Colonic mucosa (tissue), 4 donors: Measurements from ENCODE around the gene ADRA2C. TPM values are rescaled to one million over a fixed set of nuclear protein-coding genes. Genes with fewer than 3 reads are reported as not detected.

ENCODE experiments used
- DNase-seq: peaks from one replicate; pipeline ENCODE4 v3.0.0-alpha.2; 2020
- H3K27ac ChIP-seq: fragments of 200-600 bp; one replicate; pipeline ENCODE4 v1.8.0; 2021
- H3K27me3 ChIP-seq: fragments of 200-600 bp; one replicate; pipeline ENCODE4 v1.8.0; 2021
- H3K36me3 ChIP-seq: fragments of 200-600 bp; one replicate; pipeline ENCODE4 v1.8.0; 2021
- H3K4me1 ChIP-seq: fragments of 200-600 bp; one replicate; pipeline ENCODE4 v1.8.0; 2021; ENCODE audit warnings: mild to moderate bottlenecking
- H3K4me3 ChIP-seq: fragments of 200-600 bp; one replicate; pipeline ENCODE4 v1.8.0; 2021
- H3K9ac ChIP-seq, 2 donors: one replicate each; pipeline ENCODE4 v1.7.0; 2013; ENCODE audit warnings: control low read depth in 2 of 2, low read depth in 2 of 2, low read length in 2 of 2
- H3K9me3 ChIP-seq: fragments of 200-600 bp; one replicate; pipeline ENCODE4 v1.8.0; 2021
- intact Hi-C: fragments of 100-400 bp; cut with DNase I; formaldehyde crosslinking; loops from one replicate; pipeline ENCODE4 v1.14.1; 2022
- total RNA-seq, 2 donors: library from RNA; stranded (reverse); fragmentation: NEBNext Ultra II Directional in 1 of 2; extraction: Animal tissue kit (Norgen Biotek cat#: 25700) in 1 of 2; gene quantifications; one replicate each; pipeline ENCODE4 v1.2.1, GENCODE V29; 2021
- TF ChIP-seq, protein P1 (sequence below): fragments of 200-600 bp; IDR thresholded peaks from one replicate; pipeline ENCODE4 v1.8.0; 2022; ENCODE audit warnings: antibody characterized with exemption, mild to moderate bottlenecking
- donor health status: healthy.
- donor health status: DM: no; HTN: no; CAD: no.
- donor health status: DM: no; HTN: no; CAD: no.

ADRA2C gene
- total RNA-seq, 2 donors from 2014 or later: 0.61 to 0.69 TPM

DNA sequence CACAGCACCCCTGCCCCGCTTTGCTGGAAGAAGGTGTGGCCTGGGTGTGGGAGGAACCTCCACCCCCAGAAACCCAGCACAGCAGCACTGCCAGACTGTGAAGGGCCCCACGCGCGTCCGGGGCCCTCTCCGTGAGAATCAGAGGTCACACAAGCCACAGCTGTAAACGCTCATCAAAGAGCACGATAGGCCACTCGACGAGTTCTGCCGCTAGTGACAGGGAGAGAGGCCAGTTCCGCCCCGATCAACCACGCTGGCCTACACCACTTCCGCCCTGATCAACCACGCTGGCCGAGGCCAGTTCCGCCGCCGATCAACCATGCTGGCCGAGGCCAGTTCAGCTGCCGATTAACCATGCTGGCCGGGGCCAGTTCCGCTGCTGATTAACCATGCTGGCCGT is 25.9 kb upstream of the ADRA2C start:
- intact Hi-C loops: no loop called here
- Histone ChIP-seq H3K36me3 (no peaks in the 10 kb centered on the region), H3K9ac (no peak overlapping the region), H3K27ac (no peak overlapping the region), H3K4me3 (no peak overlapping the region), H3K27me3 (peaks cover 14% of the 10 kb centered on the region), H3K4me1 (no peaks in the 10 kb centered on the region), H3K9me3 (no peaks in the 10 kb centered on the region)
- TF ChIP-seq, protein P1, sequence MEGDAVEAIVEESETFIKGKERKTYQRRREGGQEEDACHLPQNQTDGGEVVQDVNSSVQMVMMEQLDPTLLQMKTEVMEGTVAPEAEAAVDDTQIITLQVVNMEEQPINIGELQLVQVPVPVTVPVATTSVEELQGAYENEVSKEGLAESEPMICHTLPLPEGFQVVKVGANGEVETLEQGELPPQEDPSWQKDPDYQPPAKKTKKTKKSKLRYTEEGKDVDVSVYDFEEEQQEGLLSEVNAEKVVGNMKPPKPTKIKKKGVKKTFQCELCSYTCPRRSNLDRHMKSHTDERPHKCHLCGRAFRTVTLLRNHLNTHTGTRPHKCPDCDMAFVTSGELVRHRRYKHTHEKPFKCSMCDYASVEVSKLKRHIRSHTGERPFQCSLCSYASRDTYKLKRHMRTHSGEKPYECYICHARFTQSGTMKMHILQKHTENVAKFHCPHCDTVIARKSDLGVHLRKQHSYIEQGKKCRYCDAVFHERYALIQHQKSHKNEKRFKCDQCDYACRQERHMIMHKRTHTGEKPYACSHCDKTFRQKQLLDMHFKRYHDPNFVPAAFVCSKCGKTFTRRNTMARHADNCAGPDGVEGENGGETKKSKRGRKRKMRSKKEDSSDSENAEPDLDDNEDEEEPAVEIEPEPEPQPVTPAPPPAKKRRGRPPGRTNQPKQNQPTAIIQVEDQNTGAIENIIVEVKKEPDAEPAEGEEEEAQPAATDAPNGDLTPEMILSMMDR: no peak
- no peak for DNase-seq

DNA sequence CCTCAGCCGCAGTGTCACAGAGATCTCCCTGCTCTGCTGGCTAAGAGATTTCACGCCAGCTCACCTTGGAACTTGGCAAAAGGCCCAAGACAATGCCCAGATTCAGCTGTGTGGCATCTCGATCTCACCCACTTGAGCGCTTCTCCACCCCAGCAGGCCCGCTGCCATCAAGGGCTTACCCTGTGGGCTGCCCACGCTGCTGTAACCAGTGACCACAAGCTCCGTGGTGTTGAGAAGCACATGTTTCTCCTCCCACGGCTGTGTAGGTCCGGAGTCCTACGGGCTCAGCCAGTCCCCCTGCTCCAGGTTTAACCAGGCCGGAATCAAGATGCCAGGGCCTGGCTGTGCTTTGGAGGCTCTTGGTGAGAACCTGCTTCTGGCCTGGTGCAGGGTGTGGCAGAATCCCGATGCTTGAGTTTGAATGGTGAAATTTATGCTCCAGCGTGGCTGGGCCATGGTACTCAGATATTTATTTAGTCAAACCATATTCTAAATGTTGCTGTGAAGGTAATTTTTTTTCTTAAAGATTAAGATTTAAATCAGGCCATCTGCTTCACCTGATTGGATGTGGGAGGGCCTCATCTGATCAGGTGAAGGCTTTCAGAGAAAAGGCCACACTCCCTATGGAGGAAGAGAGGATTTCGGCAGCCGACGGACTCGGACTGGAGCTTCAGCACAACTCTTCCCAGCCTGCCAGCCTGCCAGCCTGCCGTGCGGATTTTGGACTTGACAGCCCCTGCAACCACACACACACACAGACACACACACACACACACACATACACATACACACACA is 24.8 kb upstream of the ADRA2C start:
- Histone ChIP-seq H3K4me1 (no peaks in the 10 kb centered on the region), H3K27me3 (peaks cover 14% of the 10 kb centered on the region), H3K27ac (no peak overlapping the region)

DNA sequence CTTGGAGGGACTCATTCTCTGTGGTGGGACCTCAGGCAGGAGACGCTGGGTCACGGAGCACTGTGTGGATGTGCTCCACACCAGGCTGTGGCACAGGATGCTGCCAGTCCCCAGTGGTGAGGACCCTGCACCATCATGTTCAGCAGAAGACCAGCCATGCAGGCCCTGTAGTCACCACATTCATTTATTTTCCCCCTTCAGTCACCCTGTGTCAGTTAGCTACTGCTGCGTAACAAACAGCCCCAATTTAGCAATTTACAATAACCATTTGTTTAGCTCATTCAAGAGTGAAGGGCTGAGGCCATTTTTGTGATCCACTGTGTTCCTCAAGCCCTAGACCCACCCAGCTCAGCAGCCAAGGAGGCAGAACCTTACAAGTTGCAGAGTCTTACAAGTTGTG is 23.6 kb upstream of the ADRA2C start:
- Histone ChIP-seq H3K9me3 (no peaks in the 10 kb centered on the region), H3K9ac (no peak overlapping the region), H3K36me3 (no peaks in the 10 kb centered on the region), H3K4me3 (no peak overlapping the region), H3K27me3 (peaks cover 14% of the 10 kb centered on the region), H3K27ac (no peak overlapping the region), H3K4me1 (no peaks in the 10 kb centered on the region)
- intact Hi-C loops: no loop called here
- DNase-seq: no peak
- TF ChIP-seq, protein P1: no peak

More for the DNA sequence above, 24.8 kb upstream of the ADRA2C start:
- intact Hi-C loops: no loop called here
- no peak overlapping the region for H3K9ac ChIP-seq
- no peak for DNase-seq
- TF ChIP-seq, protein P1: no peak
- no peak overlapping the region for H3K4me3 ChIP-seq
- H3K36me3 ChIP-seq: no peaks in the 10 kb centered on the region
- no peaks in the 10 kb centered on the region for H3K9me3 ChIP-seq

GRCh38 chr4:3744232-3744631 is 22.0 kb upstream of the ADRA2C start:
- Histone ChIP-seq H3K9me3 (no peaks in the 10 kb centered on the region), H3K27me3 (peaks cover 14% of the 10 kb centered on the region), H3K9ac (no peak overlapping the region), H3K27ac (no peak overlapping the region), H3K4me1 (no peaks in the 10 kb centered on the region), H3K4me3 (no peak overlapping the region), H3K36me3 (no peaks in the 10 kb centered on the region)
- TF ChIP-seq, protein P1: no peak
- no peak for DNase-seq
- intact Hi-C loops: no loop called here

DNA sequence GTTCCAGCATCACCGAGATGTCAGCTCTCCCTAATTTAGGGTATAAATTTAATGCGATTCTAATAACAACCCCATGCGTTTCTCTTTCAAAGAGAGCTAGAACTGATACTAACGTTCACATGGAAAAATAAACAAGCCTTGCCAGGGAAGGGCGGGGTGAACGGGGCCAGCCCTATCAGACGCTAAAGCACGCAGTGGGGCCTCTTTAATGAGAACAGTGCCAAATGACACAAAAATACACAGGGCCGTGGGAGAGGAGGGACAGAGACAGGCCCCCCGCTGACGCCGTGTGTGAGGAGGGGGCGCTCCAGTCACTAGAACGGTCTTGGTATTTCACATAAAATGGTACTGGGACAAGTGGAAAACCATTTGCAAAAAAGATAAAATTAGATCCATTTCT is 21.3 kb upstream of the ADRA2C start:
- intact Hi-C loops: no loop called here
- Histone ChIP-seq H3K36me3 (no peaks in the 10 kb centered on the region), H3K27ac (no peak overlapping the region), H3K4me3 (no peak overlapping the region), H3K27me3 (peaks cover 14% of the 10 kb centered on the region), H3K9ac (no peak overlapping the region), H3K9me3 (no peaks in the 10 kb centered on the region), H3K4me1 (no peaks in the 10 kb centered on the region)
- DNase-seq: no peak
- TF ChIP-seq, protein P1: no peak
